SK-N-MC (cell line): ENCODE results near the gene CSAG1.
"Not testable (repeated sequence)": the region's sequence is repeated elsewhere in the genome, so short reads cannot be mapped to it uniquely, and the experiment has no call there.

ENCODE experiments used
- DNase-seq: peaks from one replicate; pipeline ENCODE4 v3.0.0-alpha.2; 2011; ENCODE audit warnings: low read depth, low spot score
- H3K27ac ChIP-seq: fragments of 200-600 bp; sonication (generic); 2 replicates; pipeline ENCODE4 v1.5.1; 2016; ENCODE audit warnings: mixed run types
- H3K36me3 ChIP-seq: fragments of 200-600 bp; sonication (generic); 2 replicates; pipeline ENCODE4 v1.6.1; 2017; ENCODE audit warnings: antibody characterized with exemption, low read length, mixed read lengths; ENCODE audit not compliant: insufficient read depth
- H3K4me3 ChIP-seq: fragments of 200-600 bp; sonication (generic); 2 replicates; pipeline ENCODE4 v1.5.1; 2016
- H3K9ac ChIP-seq: fragments of 200-600 bp; sonication (generic); 2 replicates; pipeline ENCODE4 v1.8.0; 2017; ENCODE audit warnings: mixed run types, mixed read lengths; ENCODE audit not compliant: insufficient read length
- H3K9me3 ChIP-seq: fragments of 200-600 bp; sonication (generic); 2 replicates; pipeline ENCODE4 v1.6.1; 2017; ENCODE audit warnings: low read depth, mild to moderate bottlenecking, antibody characterized with exemption, low read length, moderate library complexity, mixed read lengths
- EZH2 ChIP-seq: fragments of 200-600 bp; sonication (generic); IDR thresholded peaks from one replicate; pipeline ENCODE4 v1.6.1; 2017; ENCODE audit warnings: antibody characterized with exemption
- FOXP2 ChIP-seq: optimal IDR thresholded peaks from 2 replicates; pipeline ENCODE3; 2011; ENCODE audit warnings: mild to moderate bottlenecking, moderate library complexity; ENCODE audit not compliant: insufficient read depth; ENCODE audit errors: extremely low read length, control extremely low read depth
- POLR2AphosphoS5 ChIP-seq: IDR thresholded peaks from 2 replicates; pipeline ENCODE4 v1.6.1; 2012; ENCODE audit warnings: mild to moderate bottlenecking, low read depth, low read length, borderline replicate concordance

Gene CSAG1

GRCh38 chrX:152735860-152736511 is 2.5 kb upstream of the CSAG1 start:
- DNase-seq: no peak
- Histone ChIP-seq H3K9ac (no peak overlapping the region), H3K4me3 (no peak overlapping the region), H3K36me3 (no peaks in the 10 kb centered on the region), H3K27ac (no peak overlapping the region), H3K9me3 (no peaks in the 10 kb centered on the region)
- TF ChIP-seq POLR2AphosphoS5 (no peak), FOXP2 (no peak)

GRCh38 chrX:152735101-152735500 is 1.6 kb upstream of the CSAG1 start:
- Histone ChIP-seq H3K9ac (no peak overlapping the region), H3K36me3 (no peaks in the 10 kb centered on the region), H3K9me3 (no peaks in the 10 kb centered on the region), H3K4me3 (no peak overlapping the region), H3K27ac (no peak overlapping the region)
- DNase-seq: no peak
- TF ChIP-seq FOXP2 (no peak), EZH2 (no peak), POLR2AphosphoS5 (no peak)

GRCh38 chrX:152734143-152734858 is 780 bp upstream of the CSAG1 start:
- not testable (repeated sequence) for H3K36me3 ChIP-seq, H3K9ac ChIP-seq, DNase-seq, H3K4me3 ChIP-seq, H3K9me3 ChIP-seq, H3K27ac ChIP-seq

- H3K36me3 ChIP-seq: no peaks in the 10 kb centered on the region
- no peak overlapping the region for H3K9ac ChIP-seq
- TF ChIP-seq POLR2AphosphoS5 (no peak), EZH2 (no peak), FOXP2 (no peak)
- no peak overlapping the region for H3K4me3 ChIP-seq
- H3K27ac ChIP-seq: no peak overlapping the region
- DNase-seq: no peak
- H3K9me3 ChIP-seq: no peaks in the 10 kb centered on the region
These were observed 8.1 kb downstream of the CSAG1 start for GRCh38 chrX:152725409-152725808.

- not testable (repeated sequence) for H3K27ac ChIP-seq, H3K9ac ChIP-seq, H3K9me3 ChIP-seq, H3K36me3 ChIP-seq, H3K4me3 ChIP-seq, DNase-seq
These were observed 19.4 kb downstream of the CSAG1 start, which contains the start of gene MAGEA2B for GRCh38 chrX:152713815-152714787. TSS of gene MAGEA2B (plus strand) at chrX:152714628. CDS start at chrX:152717107, 2,479 bp downstream.

GRCh38 chrX:152713195-152713594 is 20.3 kb downstream of the CSAG1 start:
- H3K27ac ChIP-seq, DNase-seq, H3K9ac ChIP-seq, H3K9me3 ChIP-seq, H3K36me3 ChIP-seq, H3K4me3 ChIP-seq: not testable (repeated sequence)

- H3K36me3 ChIP-seq, H3K4me3 ChIP-seq, H3K9me3 ChIP-seq, H3K27ac ChIP-seq, DNase-seq, H3K9ac ChIP-seq: not testable (repeated sequence)
These were observed 24.3 kb downstream of the CSAG1 start, which contains the start of gene CSAG2 for GRCh38 chrX:152709173-152709572. TSS of gene CSAG2 (minus strand) at chrX:152709273. CDS start at chrX:152709112, 161 bp downstream.

- not testable (repeated sequence) for H3K36me3 ChIP-seq, DNase-seq
These were observed 27.0 kb downstream of the CSAG1 start for GRCh38 chrX:152706500-152706899.

GRCh38 chrX:152700390-152700789 is 33.1 kb downstream of the CSAG1 start:
- not testable (repeated sequence) for H3K27ac ChIP-seq, H3K9ac ChIP-seq, DNase-seq, H3K4me3 ChIP-seq, H3K9me3 ChIP-seq, H3K36me3 ChIP-seq

More at GRCh38 chrX:152706500-152706899, 27.0 kb downstream of the CSAG1 start:
- H3K9me3 ChIP-seq, H3K9ac ChIP-seq, H3K27ac ChIP-seq, H3K4me3 ChIP-seq: not testable (repeated sequence)

GRCh38 chrX:152697952-152698931 is 35.3 kb downstream of the CSAG1 start, which contains the start of gene MAGEA3:
TSS of gene MAGEA3 (plus strand) at chrX:152698794. CDS start at chrX:152700833, 2,039 bp downstream.
- DNase-seq, H3K27ac ChIP-seq, H3K36me3 ChIP-seq, H3K9me3 ChIP-seq, H3K4me3 ChIP-seq, H3K9ac ChIP-seq: not testable (repeated sequence)

GRCh38 chrX:152681012-152681411 is 52.5 kb downstream of the CSAG1 start:
- not testable (repeated sequence) for DNase-seq, H3K27ac ChIP-seq, H3K9ac ChIP-seq, H3K4me3 ChIP-seq, H3K36me3 ChIP-seq, H3K9me3 ChIP-seq
